H1 (cell line): ENCODE data around the gene GRM7. TPM values are rescaled to one million over a fixed set of nuclear protein-coding genes. Genes with fewer than 3 reads are reported as not detected.

Source experiments
- CTCF ChIA-PET: fragments of 300-600 bp; sonication (Branson Sonifier 250); formaldehyde crosslinking; loops from one replicate; lab custom pipeline; 2021; ENCODE audit not compliant: partially characterized antibody; lab: Charles Lee
- POLR2A ChIA-PET: fragments of 300-600 bp; sonication (Branson Sonifier 250); formaldehyde crosslinking; loops from one replicate; lab custom pipeline; 2021; ENCODE audit warnings: inconsistent platforms; ENCODE audit not compliant: partially characterized antibody; lab: Charles Lee
- DNase-seq, 2 experiments: peaks; one replicate each; pipeline versions ENCODE4 v3.0.0 to v3.0.0-alpha.2; 2010 to 2022; ENCODE audit warnings: low spot score in 2 of 2, low read depth in 1 of 2, mixed read lengths in 1 of 2
- FAIRE-seq: peaks from 2 replicates; lab custom pipeline; 2011; peaks lifted over from hg19 to GRCh38; lab: Jason Lieb, UNC
- H2AFZ ChIP-seq: 2 replicates; pipeline ENCODE4 v1.8.1; 2012; ENCODE audit warnings: low read length, inconsistent platforms
- H2AK5ac ChIP-seq: 2 replicates; pipeline ENCODE4 v1.6.1; 2013; ENCODE audit warnings: low read depth, low read length
- H2BK120ac ChIP-seq: replicated peaks from 2 replicates; pipeline ENCODE3; 2013; ENCODE audit warnings: low read depth, low read length, inconsistent platforms
- H2BK12ac ChIP-seq: 2 replicates; pipeline ENCODE4 v1.6.1; 2013; ENCODE audit warnings: low read depth, low read length
- H2BK15ac ChIP-seq: 2 replicates; pipeline ENCODE4 v1.6.1; 2013; ENCODE audit warnings: low read length
- H2BK20ac ChIP-seq: 2 replicates; pipeline ENCODE4 v1.6.1; 2013; ENCODE audit warnings: low read length
- H2BK5ac ChIP-seq: 2 replicates; pipeline ENCODE4 v1.6.1; 2013; ENCODE audit warnings: low read depth, low read length
- H3K14ac ChIP-seq: 2 replicates; pipeline ENCODE4 v1.6.1; 2013; ENCODE audit warnings: inconsistent platforms; ENCODE audit not compliant: insufficient read length
- H3K18ac ChIP-seq: 2 replicates; pipeline ENCODE4 v1.6.1; 2013; ENCODE audit warnings: low read length; ENCODE audit errors: extremely low read depth
- H3K23ac ChIP-seq: 2 replicates; pipeline ENCODE4 v1.6.1; 2013; ENCODE audit warnings: inconsistent platforms; ENCODE audit not compliant: insufficient read length
- H3K23me2 ChIP-seq: 2 replicates; pipeline ENCODE4 v1.6.1; 2013; ENCODE audit warnings: low read depth, low read length
- H3K27ac ChIP-seq: 2 replicates; pipeline ENCODE4 v1.6.1; 2011; ENCODE audit warnings: low read depth, low read length, inconsistent platforms
- H3K27me3 ChIP-seq, 4 experiments: replicated peaks in 1 of 4; 1 replicate in 1 of 4; 2 replicates in 3 of 4; pipeline versions ENCODE4 v1.6.1 to v1.8.1; 2011 to 2013; ENCODE audit warnings: low read length in 3 of 4, mild to moderate bottlenecking in 3 of 4, inconsistent platforms in 2 of 4, mixed read lengths in 2 of 4, moderate library complexity in 1 of 4; ENCODE audit not compliant: control insufficient read depth in 3 of 4, insufficient read depth in 3 of 4; ENCODE audit errors: extremely low read depth in 1 of 4
- H3K36me3 ChIP-seq, 4 experiments: 2 replicates each; pipeline versions ENCODE4 v1.6.1 to v1.8.1; 2011 to 2013; ENCODE audit warnings: mild to moderate bottlenecking in 4 of 4, low read length in 3 of 4, moderate library complexity in 2 of 4, control low read depth in 1 of 4, inconsistent platforms in 1 of 4; ENCODE audit not compliant: insufficient read depth in 4 of 4, control insufficient read depth in 2 of 4
- H3K4ac ChIP-seq: replicated peaks from 2 replicates; pipeline ENCODE3; 2013; ENCODE audit warnings: low read length, low read depth, mixed read lengths, inconsistent platforms; ENCODE audit not compliant: insufficient read length
- H3K4me1 ChIP-seq, 4 experiments: replicated peaks in 1 of 4; 1 replicate in 1 of 4; 2 replicates in 3 of 4; pipeline versions ENCODE4 v1.6.1 to v1.8.1; 2011 to 2013; ENCODE audit warnings: low read length in 3 of 4, inconsistent platforms in 2 of 4, mixed read lengths in 1 of 4; ENCODE audit not compliant: insufficient read depth in 4 of 4, control insufficient read depth in 3 of 4
- H3K4me2 ChIP-seq, 2 experiments: 2 replicates each; pipeline versions ENCODE4 v1.6.1 to v1.8.1; 2011 to 2013; ENCODE audit warnings: low read depth in 2 of 2, low read length in 2 of 2, control low read depth in 1 of 2, inconsistent platforms in 1 of 2, mild to moderate bottlenecking in 1 of 2; ENCODE audit not compliant: insufficient read depth in 1 of 2
- H3K4me3 ChIP-seq, 4 experiments: fragments of 200-600, 300-600 bp in 1 of 4; sonication (generic), shearing (Covaris generic), sonication (Bioruptor Twin) in 1 of 4; 2 replicates each; pipeline versions ENCODE4 v1.5.1 to v1.8.1; 2011 to 2016; ENCODE audit warnings: low read length in 4 of 4, low read depth in 3 of 4, control low read depth in 2 of 4, inconsistent platforms in 2 of 4, mild to moderate bottlenecking in 2 of 4, mixed read lengths in 1 of 4, moderate library complexity in 1 of 4; ENCODE audit not compliant: insufficient read depth in 2 of 4; ENCODE audit errors: extremely low read depth in 1 of 4
- H3K56ac ChIP-seq: replicated peaks from 2 replicates; pipeline ENCODE3; 2013; ENCODE audit warnings: low read depth, mild to moderate bottlenecking, mixed read lengths, low read length, inconsistent platforms; ENCODE audit not compliant: insufficient read length
- H3K79me1 ChIP-seq: 2 replicates; pipeline ENCODE4 v1.6.1; 2013; ENCODE audit warnings: low read depth, low read length, control low read depth
- H3K79me2 ChIP-seq, 2 experiments: 2 replicates each; pipeline versions ENCODE4 v1.6.1 to v1.8.1; 2012 to 2013; ENCODE audit warnings: low read length in 2 of 2, mild to moderate bottlenecking in 2 of 2, inconsistent platforms in 1 of 2; ENCODE audit not compliant: insufficient read depth in 2 of 2, control insufficient read depth in 1 of 2
- H3K9ac ChIP-seq, 4 experiments: replicated peaks in 1 of 4; 1 replicate in 1 of 4; 2 replicates in 3 of 4; pipeline versions ENCODE4 v1.6.1 to v1.8.1; 2011 to 2013; ENCODE audit warnings: low read depth in 3 of 4, low read length in 3 of 4, control low read depth in 2 of 4, mild to moderate bottlenecking in 2 of 4, moderate library complexity in 2 of 4, inconsistent platforms in 1 of 4; ENCODE audit errors: extremely low read depth in 1 of 4
- H3K9me3 ChIP-seq, 2 experiments: 2 replicates each; pipeline versions ENCODE4 v1.6.1 to v1.8.1; 2012 to 2013; ENCODE audit warnings: mild to moderate bottlenecking in 2 of 2, moderate library complexity in 2 of 2, control low read depth in 1 of 2, inconsistent platforms in 1 of 2, low read depth in 1 of 2, low read length in 1 of 2, mixed read lengths in 1 of 2; ENCODE audit not compliant: insufficient read depth in 2 of 2
- H4K20me1 ChIP-seq, 2 experiments: replicated peaks in 1 of 2; 2 replicates each; pipeline versions ENCODE3 to v1.8.1; 2011 to 2013; ENCODE audit warnings: inconsistent platforms in 2 of 2, low read length in 2 of 2, mild to moderate bottlenecking in 1 of 2; ENCODE audit not compliant: insufficient read depth in 2 of 2, control insufficient read depth in 1 of 2
- H4K5ac ChIP-seq: 2 replicates; pipeline ENCODE4 v1.6.1; 2013; ENCODE audit warnings: low read length, low read depth, mixed read lengths, inconsistent platforms; ENCODE audit not compliant: insufficient read length
- H4K8ac ChIP-seq: 2 replicates; pipeline ENCODE4 v1.8.0; 2013; ENCODE audit warnings: mild to moderate bottlenecking, moderate library complexity, low read length, inconsistent platforms; ENCODE audit not compliant: insufficient read depth; ENCODE audit errors: extremely low read depth
- H4K91ac ChIP-seq: replicated peaks from 2 replicates; pipeline ENCODE3; 2013; ENCODE audit warnings: low read length, mixed read lengths, inconsistent platforms; ENCODE audit not compliant: insufficient read length
- NANOG ChIP-seq: IDR thresholded peaks from 2 replicates; pipeline ENCODE4 v1.6.1; 2011; ENCODE audit warnings: low read length, low read depth, mild to moderate bottlenecking, inconsistent platforms; ENCODE audit not compliant: insufficient read depth, poor library complexity, severe bottlenecking
- POU5F1 ChIP-seq: IDR thresholded peaks from 2 replicates; pipeline ENCODE4 v1.6.1; 2011; ENCODE audit warnings: low read depth, mild to moderate bottlenecking, low read length, moderate library complexity
- ZNF274 ChIP-seq: IDR thresholded peaks from 2 replicates; pipeline ENCODE4 v1.7.0; 2012; ENCODE audit warnings: low read length, borderline replicate concordance; ENCODE audit errors: extremely low read depth
- WGBS, 2 experiments: shearing (Covaris generic) in 1 of 2; methylation state at CpG; one replicate each; pipeline versions ENCODE4 v1.1.6 to v1.1.7; 2013 to 2015; ENCODE audit warnings: low lambda C conversion rate in 2 of 2, mixed read lengths in 2 of 2, inconsistent platforms in 1 of 2, low coverage in 1 of 2, missing lambda C conversion rate in 1 of 2; ENCODE audit not compliant: insufficient replicate concordance in 2 of 2, insufficient coverage in 1 of 2, insufficient read length in 1 of 2; ENCODE audit errors: extremely low coverage in 1 of 2, missing lambda C conversion rate in 1 of 2; 5-methylcytosine and 5-hydroxymethylcytosine counted together
- polyA plus RNA-seq, 7 experiments: library from polyadenylated mRNA; depleted of rRNA in 3 of 7; stranded (reverse) in 5 of 7; unstranded in 2 of 7; fragments of >200 nt in 5 of 7; fragments of 200-250 nt in 2 of 7; gene quantifications; 1 replicate in 5 of 7; 2 replicates in 1 of 7; 4 replicates in 1 of 7; pipeline versions ENCODE4 v1.2.1 to v1.2.3, GENCODE V29; 2011 to 2013; ENCODE audit warnings: missing spikeins in 2 of 7, mixed read lengths in 2 of 7
- total RNA-seq: library from RNA; stranded (reverse); fragmentation: NEBNext Ultra II Directional; extraction: Animal tissue kit (Norgen Biotek cat#: 25700); gene quantifications from 2 replicates; pipeline ENCODE4 v1.2.1, GENCODE V29; 2021

The GRM7 gene
- total and polyA plus RNA-seq, 2 of the 8 experiments (the other 6 are each of a cell fraction or from before 2014, with no cell fraction given): 0.17 to 0.24 TPM

GRCh38 chr3:7700539-7700938 is 839.6 kb downstream of the GRM7 start:
- no peak overlapping the region for H3K18ac ChIP-seq
- H4K5ac ChIP-seq: no peak overlapping the region
- no peak overlapping the region for H2BK5ac ChIP-seq
- H3K9ac ChIP-seq: no peak overlapping the region
- H3K23ac ChIP-seq: no peak overlapping the region
- no peak overlapping the region for H2BK12ac ChIP-seq
- H4K20me1 ChIP-seq: no peaks in the 10 kb centered on the region
- H2AK5ac ChIP-seq: no peak overlapping the region
- no peaks in the 10 kb centered on the region for H3K9me3 ChIP-seq
- H3K4ac ChIP-seq: no peak overlapping the region
- no peak overlapping the region for H3K56ac ChIP-seq
- CTCF ChIA-PET: interaction anchor here (0.6 to 1.8 kb wide), 3 partner anchors 9 to 332 kb away, joined by 3 to 7 read pairs (median 4); no protein-coding TSS in a partner anchor
- no peak overlapping the region for H2BK15ac ChIP-seq
- no peak overlapping the region for H4K8ac ChIP-seq
- no peaks in the 10 kb centered on the region; a peak in 1 of 8 replicates for H3K36me3 ChIP-seq
- no peak overlapping the region for H3K4me3 ChIP-seq
- DNase-seq (no peak), FAIRE-seq (no peak)
- H3K27me3 ChIP-seq: no peaks in the 10 kb centered on the region
- H2BK120ac ChIP-seq: no peak overlapping the region
- no peaks in the 10 kb centered on the region for H3K23me2 ChIP-seq
- POLR2A ChIA-PET: no interaction called here
- no peaks in the 10 kb centered on the region for H3K79me2 ChIP-seq
- no peak overlapping the region for H3K4me2 ChIP-seq
- no peak overlapping the region for H4K91ac ChIP-seq
- H3K14ac ChIP-seq: no peak overlapping the region
- H2AFZ ChIP-seq: no peak overlapping the region
- H3K27ac ChIP-seq: no peak overlapping the region
- 67% methylated on average over 2 of the region's 2 CpGs; no CpG with 5 or more reads in 1 of the 2 experiments for WGBS, 2 experiments
- H3K4me1 ChIP-seq: peaks cover 0 to 3% (median 0%) of the 10 kb centered on the region in 4 experiments; a peak in 1 of 7 replicates
- H3K79me1 ChIP-seq: no peaks in the 10 kb centered on the region
- H2BK20ac ChIP-seq: no peak overlapping the region
- TF ChIP-seq NANOG: no peak
- TF ChIP-seq POU5F1: no peak
- TF ChIP-seq ZNF274: no peak
